Fibroblast of lung (primary cell): ENCODE results near the gene TMEM132C.

ENCODE experiments used
- EZH2 ChIP-seq: IDR thresholded peaks from 2 replicates; pipeline ENCODE4 v1.5.1; 2012; ENCODE audit warnings: low read length, control low read depth, mild to moderate bottlenecking; ENCODE audit errors: missing control alignments
- TF ChIP-seq, protein P1 (sequence below), 2 donors: IDR thresholded peaks in 1 of 2; conservative IDR thresholded peaks in 1 of 2; 1 replicate in 1 of 2; 2 replicates in 1 of 2; pipeline ENCODE4 v1.5.1; 2011 to 2012; ENCODE audit warnings: low read length in 2 of 2, control low read depth in 1 of 2, inconsistent platforms in 1 of 2, low read depth in 1 of 2, mild to moderate bottlenecking in 1 of 2

DNA sequence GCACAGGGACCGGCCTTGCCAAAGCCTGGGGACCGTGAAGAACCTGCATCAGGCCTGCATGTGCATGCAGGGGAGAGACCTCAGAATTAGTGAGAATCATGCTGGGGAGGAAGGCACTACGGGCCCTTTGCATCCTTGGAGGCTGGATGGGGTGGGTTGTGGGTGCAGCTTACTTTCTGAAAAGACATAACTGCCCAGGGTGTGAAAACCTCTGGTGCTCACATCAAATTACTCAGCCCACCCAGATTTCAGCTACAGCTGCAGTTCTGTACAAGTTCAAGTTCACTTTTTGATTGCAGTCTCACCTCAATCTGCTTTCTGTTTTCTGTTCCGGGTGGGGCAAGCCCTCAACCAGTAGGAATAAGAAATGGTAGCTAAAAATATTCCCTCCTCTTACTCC is 426.1 kb downstream of the TMEM132C start:
- TF ChIP-seq, protein P1, sequence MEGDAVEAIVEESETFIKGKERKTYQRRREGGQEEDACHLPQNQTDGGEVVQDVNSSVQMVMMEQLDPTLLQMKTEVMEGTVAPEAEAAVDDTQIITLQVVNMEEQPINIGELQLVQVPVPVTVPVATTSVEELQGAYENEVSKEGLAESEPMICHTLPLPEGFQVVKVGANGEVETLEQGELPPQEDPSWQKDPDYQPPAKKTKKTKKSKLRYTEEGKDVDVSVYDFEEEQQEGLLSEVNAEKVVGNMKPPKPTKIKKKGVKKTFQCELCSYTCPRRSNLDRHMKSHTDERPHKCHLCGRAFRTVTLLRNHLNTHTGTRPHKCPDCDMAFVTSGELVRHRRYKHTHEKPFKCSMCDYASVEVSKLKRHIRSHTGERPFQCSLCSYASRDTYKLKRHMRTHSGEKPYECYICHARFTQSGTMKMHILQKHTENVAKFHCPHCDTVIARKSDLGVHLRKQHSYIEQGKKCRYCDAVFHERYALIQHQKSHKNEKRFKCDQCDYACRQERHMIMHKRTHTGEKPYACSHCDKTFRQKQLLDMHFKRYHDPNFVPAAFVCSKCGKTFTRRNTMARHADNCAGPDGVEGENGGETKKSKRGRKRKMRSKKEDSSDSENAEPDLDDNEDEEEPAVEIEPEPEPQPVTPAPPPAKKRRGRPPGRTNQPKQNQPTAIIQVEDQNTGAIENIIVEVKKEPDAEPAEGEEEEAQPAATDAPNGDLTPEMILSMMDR (conservative IDR thresholded peaks at IDR 0.05 in 1 of 2, IDR thresholded peaks at IDR 0.05 in 1 of 2; ENCODE audit: low read depth in 1 of 2, low read length in 2 of 2) = no peak
- TF ChIP-seq EZH2 = no peak
